Activated CD8-positive, alpha-beta memory T cell treated with anti-CD3 and anti-CD28 coated beads for 4 hours (primary cell): Measurements from ENCODE around the gene ROCK2.
"Not testable (repeated sequence)": the region's sequence is repeated elsewhere in the genome, so short reads cannot be mapped to it uniquely, and the experiment has no call there.

Source experiments
- DNase-seq, 2 donors: peaks; one replicate each; pipeline ENCODE4 v3.0.0-alpha.2; 2020; ENCODE audit warnings: low read depth in 2 of 2

ROCK2 gene

GRCh38 chr2:11236335-11236734, 108.1 kb downstream of the ROCK2 start:
- DNase-seq: no peak

- no peak for DNase-seq
Measured at GRCh38 chr2:11235583-11235982, 108.9 kb downstream of the ROCK2 start.

- DNase-seq: no peak
Measured at GRCh38 chr2:11234309-11234708, 110.1 kb downstream of the ROCK2 start.

GRCh38 chr2:11231193-11231592, 113.2 kb downstream of the ROCK2 start:
- not testable (repeated sequence) for DNase-seq

GRCh38 chr2:11228692-11229091, 115.7 kb downstream of the ROCK2 start:
- DNase-seq: no peak

- DNase-seq: no peak
Measured at GRCh38 chr2:11227595-11227994, 116.8 kb downstream of the ROCK2 start.

GRCh38 chr2:11224887-11225286, 119.5 kb downstream of the ROCK2 start:
- no peak for DNase-seq

- no peak for DNase-seq
Measured at GRCh38 chr2:11222845-11223244, 121.6 kb downstream of the ROCK2 start.

GRCh38 chr2:11220445-11220844, 124.0 kb downstream of the ROCK2 start:
- DNase-seq: no peak

- no peak for DNase-seq
Measured at GRCh38 chr2:11215407-11215806, 129.0 kb downstream of the ROCK2 start.

- no peak for DNase-seq
Measured at GRCh38 chr2:11214770-11215169, 129.7 kb downstream of the ROCK2 start.

- DNase-seq: no peak
Measured at GRCh38 chr2:11213975-11214374, 130.5 kb downstream of the ROCK2 start.

- DNase-seq: no peak
Measured at GRCh38 chr2:11213090-11213638, 131.3 kb downstream of the ROCK2 start.

- no peak for DNase-seq
Measured at GRCh38 chr2:11212645-11213044, 131.8 kb downstream of the ROCK2 start.

- no peak for DNase-seq
Measured at GRCh38 chr2:11208083-11208482, 136.4 kb downstream of the ROCK2 start.

GRCh38 chr2:11203480-11203879, 141.0 kb downstream of the ROCK2 start:
- no peak for DNase-seq

- DNase-seq: no peak
Measured at GRCh38 chr2:11201969-11202368, 142.5 kb downstream of the ROCK2 start.

- DNase-seq: no peak
Measured at GRCh38 chr2:11200651-11201050, 143.8 kb downstream of the ROCK2 start.

- DNase-seq: no peak
Measured at GRCh38 chr2:11196246-11196645, 148.2 kb downstream of the ROCK2 start.

- DNase-seq: no peak
Measured at GRCh38 chr2:11187731-11188130, 156.7 kb downstream of the ROCK2 start.

- no peak for DNase-seq
Measured at GRCh38 chr2:11187083-11187619, 157.3 kb downstream of the ROCK2 start.

- no peak for DNase-seq
Measured at GRCh38 chr2:11186145-11186544, 158.3 kb downstream of the ROCK2 start.

- DNase-seq: no peak
Measured at GRCh38 chr2:11182951-11183350, 161.5 kb downstream of the ROCK2 start.

GRCh38 chr2:11180653-11181052, 163.8 kb downstream of the ROCK2 start:
- DNase-seq: no peak
